Activated CD4-positive, alpha-beta T cell treated with anti-CD3 and anti-CD28 coated beads, Interleukin-2, amount 10 ng/mL, durations not matched to agents 7 days and 5 days (primary cell): ENCODE measurements around the gene GLE1. TPM values are rescaled to one million over a fixed set of nuclear protein-coding genes. Genes with fewer than 3 reads are reported as not detected.
A peak's percentile ranks its signal among the peaks of the same experiment; 100 is the strongest.

Experiments
- CTCF ChIA-PET: fragments of 350-600 bp; sonication (Branson Sonifier 250); formaldehyde crosslinking; loops from one replicate; lab custom pipeline; 2021; ENCODE audit warnings: antibody characterized with exemption; lab: Charles Lee
- POLR2A ChIA-PET: fragments of 350-600 bp; sonication (Branson Sonifier 250); formaldehyde crosslinking; loops from one replicate; lab custom pipeline; 2021; ENCODE audit warnings: antibody characterized with exemption; lab: Charles Lee
- DNase-seq: peaks from one replicate; pipeline ENCODE4 v3.0.0-alpha.2; 2020
- H3K27ac Mint-ChIP-seq: one replicate; pipeline ENCODE4 v1.8.0; 2021; ENCODE audit warnings: mild to moderate bottlenecking, moderate library complexity, mixed read lengths
- H3K27me3 Mint-ChIP-seq: one replicate; pipeline ENCODE4 v1.8.0; 2021; ENCODE audit warnings: mixed read lengths
- H3K36me3 Mint-ChIP-seq: one replicate; pipeline ENCODE4 v1.8.0; 2021; ENCODE audit warnings: low read depth, mixed read lengths
- H3K4me1 Mint-ChIP-seq: one replicate; pipeline ENCODE4 v1.8.0; 2021; ENCODE audit warnings: mixed read lengths
- H3K4me3 Mint-ChIP-seq: one replicate; pipeline ENCODE4 v1.8.0; 2021; ENCODE audit warnings: mild to moderate bottlenecking, moderate library complexity, mixed read lengths
- H3K9me3 Mint-ChIP-seq: one replicate; pipeline ENCODE4 v1.8.0; 2021; ENCODE audit warnings: mixed read lengths
- total RNA-seq, 2 experiments: library from RNA; stranded (reverse); gene quantifications; one replicate each; pipeline ENCODE4 v1.2.3, GENCODE V29; 2021

GLE1 gene
- total RNA-seq, 2 experiments from 2014 or later: 47.3 to 49.6 TPM

GRCh38 chr9:128546504-128546903 lies 42.0 kb downstream of the GLE1 start:
- peaks cover 25% of the 10 kb centered on the region for H3K4me1 Mint-ChIP-seq
- peaks cover 17% of the 10 kb centered on the region for H3K36me3 Mint-ChIP-seq
- no peak overlapping the region for H3K27ac Mint-ChIP-seq
- H3K4me3 Mint-ChIP-seq: no peak overlapping the region
- ChIA-PET CTCF (interaction anchor here (0.6 to 1.5 kb wide), 4 partner anchors 10 to 184 kb away, joined by 3 to 5 read pairs (median 3); no protein-coding TSS in a partner anchor), POLR2A (no interaction called here)
- no peaks in the 10 kb centered on the region for H3K27me3 Mint-ChIP-seq
- DNase-seq: no peak
- no peaks in the 10 kb centered on the region for H3K9me3 Mint-ChIP-seq

DNA sequence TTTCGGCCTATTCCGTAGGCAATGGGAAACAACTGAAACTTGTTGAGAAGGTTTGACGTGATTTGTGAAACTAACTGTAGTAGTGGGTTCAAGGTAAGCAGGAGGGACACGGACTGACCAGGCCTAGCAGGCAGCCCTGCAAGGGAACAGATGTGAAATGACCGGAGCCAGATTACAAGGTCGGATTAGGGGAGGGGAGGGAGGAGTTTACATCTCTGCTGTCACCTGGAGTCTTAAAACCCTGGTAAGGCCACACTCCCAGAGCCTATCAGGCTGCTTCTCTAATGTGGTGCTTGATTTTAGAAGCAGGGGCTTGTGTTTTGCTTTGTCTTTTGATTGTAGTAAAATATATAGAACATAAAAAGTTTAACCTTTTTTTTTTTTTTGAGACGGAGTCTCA lies 44.4 kb downstream of the GLE1 start:
- H3K27ac Mint-ChIP-seq: no peak overlapping the region
- peaks cover 6% of the 10 kb centered on the region for H3K36me3 Mint-ChIP-seq
- CTCF ChIA-PET: interaction anchor here (2.3 kb wide), 1 partner anchor 8 kb away, joined by 10 read pairs; no protein-coding TSS in a partner anchor
- H3K4me3 Mint-ChIP-seq: no peak overlapping the region
- H3K9me3 Mint-ChIP-seq: no peaks in the 10 kb centered on the region
- no peaks in the 10 kb centered on the region for H3K27me3 Mint-ChIP-seq
- no peak for DNase-seq
- POLR2A ChIA-PET: no interaction called here
- peaks cover 31% of the 10 kb centered on the region for H3K4me1 Mint-ChIP-seq

- Mint-ChIP-seq H3K4me1 (peaks cover 31% of the 10 kb centered on the region), H3K4me3 (peak overlapping the region; percentile 42), H3K9me3 (no peaks in the 10 kb centered on the region), H3K36me3 (peaks cover 5% of the 10 kb centered on the region), H3K27me3 (no peaks in the 10 kb centered on the region), H3K27ac (peak overlapping the region; percentile 97)
- POLR2A ChIA-PET: interaction anchor here (1.2 kb wide), 1 partner anchor 45 kb away, joined by 3 read pairs; no protein-coding TSS in a partner anchor
- DNase-seq: no peak
- CTCF ChIA-PET: interaction anchor here (0.5 to 2.3 kb wide), 7 partner anchors 9 to 167 kb away, joined by 3 to 10 read pairs (median 4); partner anchors contain the start of gene PKN3
Observed at GRCh38 chr9:128550226-128550625, 45.7 kb downstream of the GLE1 start.

DNA sequence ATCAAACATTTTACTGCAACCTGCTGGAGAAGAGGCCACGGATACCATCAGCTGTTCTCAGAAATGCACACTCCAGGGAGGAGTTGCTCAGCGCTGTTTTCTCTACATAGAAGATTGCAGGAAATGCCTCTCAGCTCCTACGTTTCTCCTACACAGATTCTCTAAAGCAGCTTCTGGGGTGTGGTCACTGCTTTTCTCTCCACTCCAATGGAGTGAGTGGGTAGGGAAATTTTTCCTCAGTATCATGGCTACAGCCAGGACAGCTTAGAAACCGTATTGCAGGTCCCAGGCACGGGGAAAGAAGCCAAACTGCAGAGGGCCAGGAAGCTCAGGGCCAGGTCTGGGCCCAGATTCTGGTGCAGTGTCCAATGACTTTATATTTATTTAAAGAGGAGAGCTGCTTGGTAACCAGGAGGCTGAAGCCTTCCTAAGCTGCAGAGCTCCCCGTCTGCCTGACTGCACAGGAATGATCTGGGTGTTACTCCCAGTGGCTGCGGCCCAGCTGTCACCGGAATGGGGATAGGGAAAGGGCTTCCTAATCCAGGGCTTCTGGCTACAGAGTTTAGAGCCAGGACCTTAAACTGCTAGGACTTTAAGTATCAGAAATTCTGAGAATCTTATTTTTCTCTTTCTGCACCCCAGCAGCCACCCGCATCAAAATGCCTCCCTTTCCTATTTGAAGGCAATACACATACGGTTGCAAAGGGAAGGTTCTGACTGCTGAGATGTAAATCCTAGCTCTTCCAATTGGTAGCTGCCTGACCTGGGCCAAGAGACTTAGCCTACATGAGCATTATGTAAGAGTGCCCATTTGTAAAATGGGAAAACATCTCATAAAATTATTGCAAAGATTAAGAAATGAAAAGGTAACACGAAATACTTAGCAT lies 46.5 kb downstream of the GLE1 start:
- DNase-seq: no peak
- CTCF ChIA-PET: interaction anchor here (0.5 to 2.3 kb wide), 11 partner anchors 8 to 180 kb away, joined by 3 to 10 read pairs (median 3); partner anchors contain the start of genes PKN3 and URM1
- Mint-ChIP-seq H3K27ac (peak overlapping the region; percentile 97), H3K4me1 (peaks cover 26% of the 10 kb centered on the region), H3K27me3 (no peaks in the 10 kb centered on the region), H3K4me3 (peak overlapping the region; percentile 92), H3K36me3 (peaks cover 5% of the 10 kb centered on the region), H3K9me3 (no peaks in the 10 kb centered on the region)
- POLR2A ChIA-PET: interaction anchor here (1.2 kb wide), 1 partner anchor 46 kb away, joined by 3 read pairs; no protein-coding TSS in a partner anchor

DNA sequence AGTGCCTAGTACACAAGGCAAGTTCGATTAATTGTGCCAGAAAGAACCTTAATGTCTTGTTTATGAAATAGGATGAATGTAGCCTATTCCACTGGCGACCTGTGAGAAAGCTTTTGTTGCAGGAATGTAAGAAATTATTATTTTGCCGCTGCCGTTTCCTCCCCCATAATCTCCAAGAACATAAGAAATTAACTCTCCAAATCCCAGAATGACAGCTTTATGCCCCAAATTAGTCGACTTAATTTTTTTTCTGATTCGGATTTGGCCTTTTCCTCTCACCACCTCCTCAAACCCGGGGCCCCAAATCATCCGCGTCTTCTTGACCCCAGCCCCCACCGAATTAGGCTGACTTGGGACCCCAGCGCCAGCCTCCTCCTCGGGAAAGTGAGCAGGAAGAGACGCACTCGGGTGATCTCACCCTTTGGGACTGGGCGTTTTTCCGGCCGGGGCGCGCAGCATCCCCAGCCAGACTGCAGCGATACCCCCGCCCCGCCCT lies 47.2 kb downstream of the GLE1 start:
- Mint-ChIP-seq H3K27me3 (no peaks in the 10 kb centered on the region), H3K9me3 (no peaks in the 10 kb centered on the region), H3K27ac (peak overlapping the region; percentile 97), H3K36me3 (peaks cover 5% of the 10 kb centered on the region), H3K4me1 (peaks cover 32% of the 10 kb centered on the region), H3K4me3 (peak overlapping the region; percentile 92)
- CTCF ChIA-PET: interaction anchor here (1.0 to 1.6 kb wide), 6 partner anchors 9 to 181 kb away, joined by 3 to 4 read pairs (median 3); partner anchors contain the start of gene URM1
- DNase-seq: no peak
- POLR2A ChIA-PET: interaction anchor here (0.7 kb wide), 1 partner anchor 359 kb away, joined by 3 read pairs; no protein-coding TSS in a partner anchor

- POLR2A ChIA-PET: interaction anchor here (0.7 to 1.0 kb wide), 3 partner anchors 48 to 359 kb away, joined by 3 read pairs; partner anchors contain the start of gene ZDHHC12
- H3K36me3 Mint-ChIP-seq: peaks cover 6% of the 10 kb centered on the region
- peaks cover 37% of the 10 kb centered on the region for H3K4me1 Mint-ChIP-seq
- no peaks in the 10 kb centered on the region for H3K9me3 Mint-ChIP-seq
- DNase-seq: peak; percentile 96
- no peaks in the 10 kb centered on the region for H3K27me3 Mint-ChIP-seq
- peak within 1 kb of the TSS; percentile 97 for H3K27ac Mint-ChIP-seq
- CTCF ChIA-PET: interaction anchor here (0.5 to 1.2 kb wide), 6 partner anchors 9 to 297 kb away, joined by 3 to 4 read pairs (median 3); no protein-coding TSS in a partner anchor
- peak within 1 kb of the TSS; percentile 92 for H3K4me3 Mint-ChIP-seq
Observed at GRCh38 chr9:128552153-128552743, 47.7 kb downstream of the GLE1 start, which contains the start of gene SPTAN1. Gene SPTAN1 (plus strand): TSS chr9:128552587. CDS start chr9:128566741, 14,154 bp downstream.

GRCh38 chr9:128552744-128553440 lies 48.4 kb downstream of the GLE1 start:
- no peaks in the 10 kb centered on the region for H3K9me3 Mint-ChIP-seq
- H3K4me3 Mint-ChIP-seq: no peak overlapping the region
- H3K27me3 Mint-ChIP-seq: no peaks in the 10 kb centered on the region
- peaks cover 9% of the 10 kb centered on the region for H3K36me3 Mint-ChIP-seq
- ChIA-PET POLR2A (interaction anchor here (0.7 to 1.0 kb wide), 2 partner anchors 49 to 171 kb away, joined by 3 read pairs; partner anchors contain the start of gene ZDHHC12), CTCF (interaction anchor here (0.5 to 1.3 kb wide), 6 partner anchors 9 to 490 kb away, joined by 3 to 6 read pairs (median 4); no protein-coding TSS in a partner anchor)
- no peak overlapping the region for H3K27ac Mint-ChIP-seq
- peak; percentile 57 for DNase-seq
- H3K4me1 Mint-ChIP-seq: peaks cover 41% of the 10 kb centered on the region

DNA sequence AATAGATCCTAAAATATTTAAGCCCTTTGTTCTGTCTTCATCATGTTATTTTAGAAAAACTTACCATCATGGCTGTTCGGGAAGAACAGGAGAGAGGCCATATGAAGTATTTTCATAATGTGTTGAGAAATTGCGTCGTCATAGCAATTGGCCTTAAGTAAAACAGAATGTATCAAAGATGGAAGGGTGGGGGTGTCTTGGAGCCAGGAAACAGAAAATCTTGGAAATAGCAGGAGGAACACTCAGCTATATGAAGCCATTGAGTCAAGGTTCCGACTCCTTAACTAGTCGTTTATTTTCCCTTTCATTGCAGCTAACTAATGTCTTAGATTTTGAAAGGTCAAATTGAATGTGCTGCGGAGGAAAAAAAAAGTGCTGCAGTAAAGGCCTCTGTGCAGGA lies 49.2 kb downstream of the GLE1 start:
- ChIA-PET CTCF (interaction anchor here (0.9 to 1.3 kb wide), 3 partner anchors 10 to 148 kb away, joined by 3 read pairs; partner anchors contain the start of gene PKN3), POLR2A (no interaction called here)
- H3K9me3 Mint-ChIP-seq: no peaks in the 10 kb centered on the region
- DNase-seq: no peak
- no peak overlapping the region for H3K27ac Mint-ChIP-seq
- no peaks in the 10 kb centered on the region for H3K27me3 Mint-ChIP-seq
- H3K4me1 Mint-ChIP-seq: peaks cover 49% of the 10 kb centered on the region
- H3K4me3 Mint-ChIP-seq: no peak overlapping the region
- H3K36me3 Mint-ChIP-seq: peaks cover 6% of the 10 kb centered on the region

DNA sequence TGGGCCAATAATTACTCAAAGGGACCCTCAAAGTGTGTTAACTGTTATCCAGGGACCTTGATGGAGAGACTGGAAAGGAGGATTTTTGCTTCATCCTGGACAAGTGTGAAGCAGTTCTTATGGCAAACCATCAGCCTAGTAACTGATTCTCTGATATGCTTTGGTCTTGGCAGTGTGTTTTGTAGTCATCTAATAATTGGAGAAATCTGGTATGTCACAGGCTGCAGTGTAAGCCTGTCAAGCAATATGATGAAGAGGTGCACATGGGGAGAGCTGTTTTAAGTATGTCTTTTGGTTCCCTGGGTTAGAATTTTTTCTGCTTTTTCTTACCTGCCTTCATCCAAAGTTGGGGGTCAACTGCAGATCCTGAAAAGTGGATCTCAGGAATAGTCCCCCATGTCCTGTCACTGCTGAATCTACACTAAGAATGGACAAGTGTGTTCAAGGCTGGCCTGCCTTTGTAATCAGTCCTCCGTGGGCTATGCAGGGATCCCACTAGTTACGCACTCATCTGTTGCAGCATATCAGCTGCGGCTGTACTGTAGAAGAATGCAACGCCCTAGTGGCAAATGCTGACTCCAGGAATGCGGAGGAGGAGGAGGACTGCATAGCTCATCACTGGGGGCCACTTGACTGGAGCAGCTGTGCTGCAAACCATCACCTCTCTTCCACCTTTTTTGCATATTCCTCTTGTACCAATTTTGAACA lies 49.8 kb downstream of the GLE1 start:
- POLR2A ChIA-PET: no interaction called here
- H3K27me3 Mint-ChIP-seq: no peaks in the 10 kb centered on the region

GRCh38 chr9:128555180-128555721 lies 50.7 kb downstream of the GLE1 start:
- no peak for DNase-seq
- no peaks in the 10 kb centered on the region for H3K9me3 Mint-ChIP-seq
- POLR2A ChIA-PET: no interaction called here
- H3K4me3 Mint-ChIP-seq: no peak overlapping the region
- CTCF ChIA-PET: no interaction called here
- H3K27ac Mint-ChIP-seq: no peak overlapping the region
- no peaks in the 10 kb centered on the region for H3K27me3 Mint-ChIP-seq
- H3K36me3 Mint-ChIP-seq: peaks cover 6% of the 10 kb centered on the region
- H3K4me1 Mint-ChIP-seq: peaks cover 47% of the 10 kb centered on the region

More for the DNA sequence above, 49.8 kb downstream of the GLE1 start:
- Mint-ChIP-seq H3K36me3 (peaks cover 6% of the 10 kb centered on the region), H3K9me3 (no peaks in the 10 kb centered on the region), H3K27ac (no peak overlapping the region), H3K4me1 (peaks cover 55% of the 10 kb centered on the region), H3K4me3 (no peak overlapping the region)
- DNase-seq: peak; percentile 23
- CTCF ChIA-PET: interaction anchor here (0.5 to 1.3 kb wide), 4 partner anchors 10 to 148 kb away, joined by 3 to 4 read pairs (median 3); partner anchors contain the start of gene PKN3

DNA sequence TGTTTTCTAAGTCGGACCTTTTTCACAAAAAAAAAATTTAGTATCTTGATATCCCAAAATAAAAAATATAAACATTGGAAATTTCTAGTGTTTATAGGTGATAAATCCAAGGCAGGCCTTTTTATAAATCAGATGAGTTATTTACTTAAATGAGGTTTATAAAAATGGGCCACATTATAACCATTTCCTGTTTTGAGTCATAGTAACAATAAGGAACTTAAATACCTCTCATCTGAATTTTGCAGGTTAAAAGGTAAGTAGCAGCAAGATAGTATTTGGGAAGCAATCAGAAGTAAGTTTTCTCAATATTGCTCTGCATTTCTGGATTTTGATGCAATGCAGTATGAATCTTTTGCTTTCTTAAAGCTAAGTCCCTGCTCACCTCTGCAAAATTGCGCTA lies 51.8 kb downstream of the GLE1 start:
- POLR2A ChIA-PET: no interaction called here
- Mint-ChIP-seq H3K4me3 (no peak overlapping the region), H3K9me3 (no peaks in the 10 kb centered on the region), H3K27me3 (no peaks in the 10 kb centered on the region), H3K4me1 (peaks cover 36% of the 10 kb centered on the region), H3K36me3 (peaks cover 6% of the 10 kb centered on the region), H3K27ac (no peak overlapping the region)
- no peak for DNase-seq
- CTCF ChIA-PET: interaction anchor here (0.7 kb wide), 1 partner anchor 215 kb away, joined by 3 read pairs; no protein-coding TSS in a partner anchor
